Nephron progenitor cell (in vitro differentiated cells): ENCODE measurements around the gene CASD1.

Source experiments
- DNase-seq: peaks from one replicate; pipeline ENCODE4 v3.0.0; 2021
- H3K27ac Mint-ChIP-seq: 2 replicates; pipeline ENCODE4 v1.8.0; 2021; ENCODE audit warnings: mild to moderate bottlenecking, moderate library complexity, mixed read lengths
- H3K27me3 Mint-ChIP-seq: 2 replicates; pipeline ENCODE4 v1.8.0; 2021; ENCODE audit warnings: mild to moderate bottlenecking, low read depth, mixed read lengths; ENCODE audit not compliant: poor library complexity
- H3K36me3 Mint-ChIP-seq: 2 replicates; pipeline ENCODE4 v1.8.0; 2021; ENCODE audit warnings: low read depth, mixed read lengths
- H3K4me1 Mint-ChIP-seq: 2 replicates; pipeline ENCODE4 v1.8.0; 2021; ENCODE audit warnings: mixed read lengths
- H3K4me3 Mint-ChIP-seq: 2 replicates; pipeline ENCODE4 v1.8.0; 2021; ENCODE audit warnings: mild to moderate bottlenecking, moderate library complexity, mixed read lengths
- H3K9me3 Mint-ChIP-seq: 2 replicates; pipeline ENCODE4 v1.8.0; 2021; ENCODE audit warnings: mild to moderate bottlenecking, moderate library complexity, mixed read lengths
- CTCF ChIP-seq: fragments of 200-600 bp; sonication (generic); IDR thresholded peaks from 2 replicates; pipeline ENCODE4 v1.5.0; 2021; ENCODE audit warnings: antibody characterized with exemption

The CASD1 gene

DNA sequence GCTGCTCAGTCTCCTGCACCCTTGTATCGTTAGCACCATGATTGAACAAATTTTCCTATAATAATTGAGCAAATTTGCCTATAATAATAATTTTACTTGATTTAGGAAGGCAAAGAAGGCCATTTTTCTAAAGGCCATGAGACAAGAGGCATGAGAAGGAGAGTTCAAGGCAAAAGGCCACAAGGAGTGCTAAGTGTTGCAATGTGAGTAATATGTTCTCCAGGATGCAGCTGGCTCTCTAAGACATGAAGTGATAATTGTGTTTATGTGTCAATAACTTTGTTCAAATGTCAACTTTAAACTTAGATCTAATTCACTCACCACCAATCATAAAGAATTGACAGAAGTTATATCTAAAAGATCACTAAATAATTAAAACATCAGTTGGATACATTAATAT is 92.6 kb downstream of the CASD1 start:
- DNase-seq = no peak
- H3K27me3 Mint-ChIP-seq = no peaks in the 10 kb centered on the region
- peaks cover 7% of the 10 kb centered on the region for H3K4me1 Mint-ChIP-seq
- peaks cover 49% of the 10 kb centered on the region for H3K36me3 Mint-ChIP-seq
- no peak for TF ChIP-seq CTCF
- peaks cover 13% of the 10 kb centered on the region for H3K9me3 Mint-ChIP-seq
- H3K27ac Mint-ChIP-seq = no peak overlapping the region
- no peak overlapping the region for H3K4me3 Mint-ChIP-seq

GRCh38 chr7:94605031-94605430 is 95.4 kb downstream of the CASD1 start:
- no peak for TF ChIP-seq CTCF
- DNase-seq = no peak
- H3K4me3 Mint-ChIP-seq = no peak overlapping the region
- H3K4me1 Mint-ChIP-seq = peaks cover 7% of the 10 kb centered on the region
- H3K27me3 Mint-ChIP-seq = no peaks in the 10 kb centered on the region
- peaks cover 61% of the 10 kb centered on the region for H3K36me3 Mint-ChIP-seq
- no peak overlapping the region for H3K27ac Mint-ChIP-seq
- H3K9me3 Mint-ChIP-seq = peaks cover 15% of the 10 kb centered on the region
